HG02852 (cell line): ENCODE results near the gene NXPH2.
A peak's percentile ranks its signal among the peaks of the same experiment; 100 is the strongest.

ENCODE experiments used
- ATAC-seq: cut with Tn5 transposase; IDR thresholded peaks from one replicate; pipeline ENCODE4 v1.9.1; 2021; ENCODE audit warnings: mild to moderate bottlenecking, moderate library complexity; ENCODE audit not compliant: unreplicated experiment

NXPH2 gene

DNA sequence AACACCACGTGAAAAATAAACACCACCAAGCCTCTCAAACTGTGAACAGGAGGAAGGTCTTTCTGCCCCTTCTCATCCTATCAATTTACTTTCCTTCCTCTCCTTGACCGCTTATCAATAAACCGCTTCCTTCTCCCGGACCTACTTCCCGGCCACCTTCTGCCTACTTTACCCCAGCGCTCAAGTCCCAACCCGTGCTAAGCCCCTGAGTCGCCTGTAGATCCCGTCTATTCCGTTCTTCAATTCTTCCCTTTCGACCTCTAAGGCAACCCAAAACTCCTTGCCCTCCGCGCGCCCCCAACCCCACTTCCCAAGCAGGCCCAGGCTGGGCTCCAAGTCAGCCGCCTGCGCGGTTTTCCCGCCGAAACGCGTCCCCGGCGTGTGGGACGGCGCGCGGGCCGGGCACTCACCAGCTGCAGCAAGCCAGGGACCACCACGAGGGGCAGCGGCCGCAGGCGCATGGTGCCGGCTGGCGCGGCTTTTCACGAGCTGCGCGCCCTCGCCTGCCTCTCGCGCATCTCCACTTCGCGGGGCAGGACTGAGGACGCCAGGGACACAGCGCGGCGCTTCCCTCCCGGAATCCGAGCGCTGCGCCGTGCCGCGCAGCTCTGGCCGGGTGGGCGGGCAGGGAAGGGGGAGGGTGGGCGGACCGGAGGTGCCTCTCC, at the start of gene NXPH2:
Gene NXPH2, minus strand, starts transcription at position 610 of the 665 bp plus-strand sequence. Its CDS starts 149 bp downstream, at position 461.
- ATAC-seq = no peak

DNA sequence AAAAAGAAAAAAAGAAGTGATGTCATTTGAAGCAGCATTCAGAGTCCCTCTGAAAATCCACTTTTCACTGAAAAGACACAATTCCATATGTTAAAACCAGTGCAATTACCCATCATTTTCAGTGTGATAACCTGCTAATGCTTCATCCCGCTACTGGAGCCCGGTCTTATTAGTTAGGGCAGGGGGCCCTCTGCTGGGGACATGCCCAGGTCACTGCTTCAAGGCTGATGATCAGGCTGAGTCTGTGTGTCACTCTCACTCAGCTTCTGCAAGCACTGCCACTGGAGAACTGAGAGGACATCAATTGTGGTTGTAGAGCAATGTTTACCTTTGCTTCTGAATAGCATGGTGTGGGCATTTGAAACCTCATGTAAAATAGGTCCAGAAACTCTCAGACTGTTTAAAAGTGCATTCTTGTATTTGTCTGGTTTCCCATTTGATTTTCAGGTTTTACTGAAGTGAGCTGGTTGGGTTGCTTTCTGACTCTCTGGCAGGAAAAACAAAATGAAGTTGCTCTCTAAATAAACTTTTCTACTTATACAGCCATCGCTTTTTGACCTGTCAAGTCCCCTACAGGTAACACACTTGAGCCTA, 49.2 kb upstream of the NXPH2 start:
- ATAC-seq = peak; percentile 68

DNA sequence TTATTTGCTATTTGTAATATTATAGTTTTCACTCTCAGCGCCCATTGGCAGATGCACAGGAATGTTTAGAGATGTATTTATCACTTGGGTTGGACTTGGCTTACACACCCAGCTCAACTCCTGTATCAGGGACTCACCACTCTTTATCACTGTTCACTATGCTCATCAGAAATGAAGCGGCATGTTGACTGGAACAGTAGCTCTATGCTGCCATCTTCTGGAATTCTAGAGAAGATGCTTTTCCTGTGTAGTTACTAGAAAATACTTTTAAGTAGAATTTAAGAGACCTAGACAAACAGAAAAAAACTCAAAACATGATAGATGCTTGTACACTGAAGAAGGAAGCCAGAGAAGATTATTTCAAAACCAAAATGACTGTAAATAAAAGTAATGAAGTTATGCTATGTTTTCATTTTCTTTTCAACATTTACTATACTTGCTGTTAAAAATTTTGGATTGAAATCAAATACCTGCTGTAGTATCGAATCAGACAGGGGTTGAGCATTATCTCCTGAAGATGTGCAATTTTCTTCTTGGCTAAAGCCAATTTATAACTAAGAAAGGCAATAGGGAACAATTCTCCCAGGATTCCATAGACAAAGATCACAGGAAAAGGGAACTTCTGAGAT, 47.4 kb upstream of the NXPH2 start:
- ATAC-seq = peak; percentile 67

DNA sequence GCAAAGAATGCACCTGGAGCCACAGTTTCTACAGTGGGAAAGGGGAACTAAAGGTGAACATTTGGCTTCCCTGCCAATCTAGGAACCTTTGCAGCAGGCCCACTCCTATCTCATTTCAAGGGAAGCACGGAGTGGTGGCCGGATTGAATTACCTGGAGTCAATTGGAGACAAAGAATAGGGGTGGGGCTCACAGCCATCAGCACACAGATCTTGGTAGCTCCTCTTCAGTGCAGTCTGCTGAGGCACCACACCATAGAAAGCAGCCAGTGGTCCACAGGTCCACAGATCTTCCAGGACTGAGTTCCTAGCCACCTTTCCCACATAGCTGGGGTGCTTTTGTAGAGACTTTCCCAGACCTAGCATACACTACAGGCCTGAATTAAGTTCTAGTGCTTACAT, 43.5 kb upstream of the NXPH2 start:
- ATAC-seq = no peak

DNA sequence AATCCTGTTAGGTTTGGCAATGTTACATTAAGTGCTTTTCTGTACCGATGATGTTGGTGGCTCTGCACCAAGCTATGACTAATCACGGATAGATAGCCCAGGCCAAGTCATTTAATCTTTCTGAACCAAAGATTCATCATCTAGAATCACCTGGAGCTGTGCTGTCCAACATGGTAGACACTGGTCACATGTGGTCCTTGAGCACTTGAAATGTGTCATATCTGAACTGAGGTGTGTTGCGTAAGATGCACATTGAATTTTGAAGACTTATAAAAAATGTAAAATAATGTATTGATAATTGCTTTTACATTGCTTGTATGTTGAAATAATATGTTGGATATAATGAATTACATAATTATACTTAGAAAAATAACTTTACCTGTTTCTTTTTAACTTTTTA, 39.8 kb upstream of the NXPH2 start:
- no peak for ATAC-seq

DNA sequence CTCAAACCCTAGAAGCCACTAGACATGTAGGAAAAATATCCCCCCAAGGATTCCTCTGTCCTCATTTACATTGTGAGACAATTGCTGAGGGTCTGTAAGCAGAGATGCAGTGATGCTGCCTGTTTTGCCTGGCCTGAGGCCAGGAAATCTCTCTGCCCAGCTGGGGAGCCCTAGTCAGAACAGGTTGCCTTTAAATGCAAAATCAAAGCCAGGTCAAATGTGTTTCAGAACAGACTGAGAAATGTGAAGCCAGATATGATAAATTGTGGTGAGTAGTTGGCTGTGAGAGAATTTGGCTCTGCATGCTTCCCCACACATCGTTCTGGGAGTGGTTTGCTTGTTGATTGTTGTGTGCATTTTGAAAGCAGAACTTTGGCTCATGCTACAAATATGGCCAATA, 38.4 kb upstream of the NXPH2 start:
- ATAC-seq = no peak

DNA sequence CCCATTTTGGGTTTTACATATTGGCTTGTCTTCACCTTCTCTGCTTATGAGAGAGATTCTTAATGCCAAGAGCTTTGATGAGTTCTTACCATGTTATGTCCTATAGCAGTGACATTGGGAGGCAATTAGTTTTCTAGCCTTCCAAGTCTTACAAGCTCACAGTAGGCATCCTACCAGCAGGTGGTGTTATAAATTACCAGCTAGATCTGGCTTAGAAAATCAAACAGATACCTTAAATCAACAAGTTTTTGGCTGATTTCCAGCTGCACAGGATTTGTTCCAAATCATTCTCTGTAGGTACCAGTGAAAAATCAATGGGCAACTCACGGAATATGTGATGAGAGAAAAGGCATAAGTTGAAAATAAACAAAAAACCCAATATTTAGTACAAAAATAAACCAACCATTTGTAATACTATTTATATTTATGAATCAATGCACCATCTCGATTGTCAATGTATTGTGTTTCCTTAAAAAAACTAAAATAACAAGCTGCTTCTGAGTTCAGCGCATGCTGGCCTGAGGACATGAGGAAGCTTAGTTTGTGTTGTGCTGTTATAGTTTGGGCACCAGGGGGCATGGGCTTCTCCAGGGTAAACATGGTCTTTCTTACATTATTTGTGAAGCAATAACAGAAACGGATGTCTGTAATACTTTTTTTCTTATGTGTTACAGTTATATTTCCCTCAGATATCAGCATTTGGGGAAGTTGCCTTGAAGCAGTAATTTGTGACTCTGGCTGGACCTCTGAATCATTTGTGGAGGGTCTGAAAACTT, 34.1 kb upstream of the NXPH2 start:
- ATAC-seq = no peak

DNA sequence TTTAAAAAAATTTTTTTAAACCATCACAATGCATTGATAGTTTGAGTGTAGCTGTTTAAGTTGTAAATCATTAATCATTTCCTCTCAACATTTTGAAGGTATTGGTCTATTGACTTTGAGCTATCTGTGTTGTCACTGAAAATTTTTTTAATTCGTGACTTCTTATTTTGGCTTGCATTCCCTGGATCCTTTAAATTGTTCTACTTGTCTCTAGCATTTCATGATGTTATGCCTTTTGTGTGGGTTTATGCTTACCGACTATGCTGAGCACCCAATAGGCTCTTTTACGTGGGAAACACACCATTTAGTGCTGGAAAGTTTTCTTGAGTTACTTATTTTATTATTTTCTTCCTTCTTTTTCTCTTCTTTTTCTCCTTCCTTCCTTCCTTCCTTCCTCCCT, 31.2 kb upstream of the NXPH2 start:
- ATAC-seq = no peak

DNA sequence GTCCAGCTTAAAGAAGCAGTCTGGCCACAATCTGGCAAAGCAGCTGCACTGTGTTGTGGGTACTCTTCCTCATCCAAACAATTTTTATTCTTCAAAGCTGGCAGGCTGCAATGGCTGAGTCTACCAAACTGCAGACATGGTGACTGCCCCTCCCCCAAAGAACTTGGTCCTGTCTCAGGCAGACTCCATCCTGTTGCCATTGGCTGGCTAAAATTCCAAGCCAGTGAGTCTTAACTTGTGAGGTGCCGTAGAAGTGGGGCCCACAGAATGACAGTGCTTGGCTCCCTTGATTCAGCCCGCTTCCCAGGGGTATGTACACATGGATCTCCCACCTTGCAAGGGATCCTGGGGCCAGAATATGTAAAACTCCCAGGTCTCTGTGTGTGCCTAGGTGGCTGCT, 14.5 kb upstream of the NXPH2 start:
- ATAC-seq = no peak

DNA sequence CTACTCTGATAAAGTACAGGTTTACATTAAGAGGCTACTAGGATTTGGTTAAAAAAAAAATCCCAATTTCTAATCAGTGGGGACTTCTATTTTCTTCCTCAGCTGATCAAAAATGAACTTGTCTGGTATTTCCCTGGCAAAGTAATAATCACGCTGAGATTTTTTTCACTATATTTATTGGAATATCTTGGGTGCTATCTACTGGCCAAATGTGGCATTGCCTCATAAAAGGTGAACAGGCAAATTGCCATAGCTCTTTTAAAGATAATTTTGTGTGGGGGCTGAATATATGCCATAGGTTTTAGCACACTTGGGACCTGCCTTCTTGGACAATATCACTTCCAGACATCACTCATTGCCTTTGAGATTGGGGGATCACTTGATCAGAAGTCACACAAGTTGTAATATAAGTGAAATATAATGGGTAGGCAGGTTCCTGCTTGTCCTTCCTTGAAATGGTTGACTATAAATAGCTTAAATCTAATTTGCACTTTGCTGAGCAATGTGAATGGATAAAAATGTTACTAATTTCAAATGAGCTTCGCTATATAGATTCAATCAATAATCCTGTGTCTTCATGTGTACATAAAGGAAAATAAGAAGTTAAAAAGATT, 7.0 kb upstream of the NXPH2 start:
- ATAC-seq = peak; percentile 61

DNA sequence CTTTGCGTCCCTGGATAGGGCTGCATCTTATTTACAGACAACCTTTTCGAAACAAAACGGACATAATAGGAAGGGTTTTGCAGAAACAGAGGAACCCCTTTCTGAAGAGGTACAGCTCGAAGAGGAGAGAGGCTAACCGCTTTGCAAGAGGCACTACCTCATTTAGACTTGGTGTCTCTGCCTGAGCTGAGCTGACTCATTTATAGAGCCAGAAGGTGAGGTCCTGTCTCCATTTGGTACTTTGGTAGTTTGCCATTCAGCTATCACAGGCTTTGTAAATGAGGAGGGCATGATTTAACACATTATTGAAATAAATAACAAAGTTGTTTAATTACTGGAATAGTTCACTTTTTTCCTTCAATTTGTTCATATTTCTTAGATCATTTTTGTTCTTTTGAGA, 2.2 kb upstream of the NXPH2 start:
- ATAC-seq = peak; percentile 57

DNA sequence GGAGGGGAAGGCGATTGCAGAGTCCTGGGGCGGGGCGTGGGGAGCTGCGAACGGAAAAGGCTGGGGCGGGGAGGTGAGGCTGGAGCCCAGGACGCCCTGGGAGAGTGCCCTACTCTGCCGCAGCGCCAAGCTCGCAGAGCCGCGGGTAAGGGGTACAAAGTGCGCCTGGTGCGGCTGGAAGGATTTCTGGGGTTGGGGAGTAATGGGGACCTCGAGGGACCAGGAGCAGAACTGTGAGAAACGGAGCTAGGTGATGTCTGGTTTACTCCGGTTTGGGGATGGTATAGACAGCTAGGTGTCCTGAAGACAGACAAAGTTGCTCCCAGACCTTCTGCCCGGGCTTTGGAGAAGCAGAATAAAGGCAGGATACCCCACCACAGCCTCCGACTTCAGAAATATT, 718 bp upstream of the NXPH2 start:
- no peak for ATAC-seq

DNA sequence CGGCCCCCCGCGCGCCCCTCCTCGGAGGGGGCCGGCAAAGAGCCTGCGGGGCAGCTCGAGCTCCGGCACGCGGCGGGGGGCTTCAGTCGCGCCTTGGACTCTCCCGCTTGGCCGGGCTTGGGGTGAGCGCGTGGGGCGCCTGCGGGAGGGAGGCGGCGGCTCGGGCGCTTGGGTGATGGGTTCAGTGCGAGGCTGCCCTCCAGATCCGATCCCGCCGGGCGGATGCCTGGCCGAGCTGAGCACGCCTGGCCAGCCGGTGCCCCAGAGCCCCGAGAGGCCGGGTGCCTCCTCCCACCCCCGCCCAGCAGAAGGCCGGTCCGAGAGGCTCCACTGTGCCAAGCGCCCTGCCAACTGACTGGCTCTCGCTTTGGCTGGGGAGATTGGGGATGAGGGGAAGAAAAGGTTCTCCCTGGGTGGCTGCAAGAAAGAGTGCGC, 273 bp upstream of the NXPH2 start:
- no peak for ATAC-seq

DNA sequence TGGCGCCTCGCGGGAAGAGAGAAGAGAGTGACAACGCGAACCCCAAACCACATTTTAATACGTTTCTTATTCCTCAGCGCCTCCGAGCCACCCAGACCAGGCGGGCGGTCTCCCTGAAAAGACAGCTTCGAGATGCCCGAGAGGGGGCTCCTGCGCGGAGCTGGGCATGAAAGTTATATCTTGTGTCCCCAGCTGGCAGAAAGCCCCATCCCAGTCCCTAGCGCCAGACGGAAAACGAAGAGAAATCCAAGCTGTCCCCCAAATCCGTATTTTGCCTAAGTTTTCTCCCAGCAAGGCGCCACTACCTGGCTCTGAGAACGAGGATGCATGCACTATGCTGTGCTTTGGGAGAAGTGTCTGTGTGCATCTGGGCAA, 797 bp downstream of the NXPH2 start:
- ATAC-seq = no peak

DNA sequence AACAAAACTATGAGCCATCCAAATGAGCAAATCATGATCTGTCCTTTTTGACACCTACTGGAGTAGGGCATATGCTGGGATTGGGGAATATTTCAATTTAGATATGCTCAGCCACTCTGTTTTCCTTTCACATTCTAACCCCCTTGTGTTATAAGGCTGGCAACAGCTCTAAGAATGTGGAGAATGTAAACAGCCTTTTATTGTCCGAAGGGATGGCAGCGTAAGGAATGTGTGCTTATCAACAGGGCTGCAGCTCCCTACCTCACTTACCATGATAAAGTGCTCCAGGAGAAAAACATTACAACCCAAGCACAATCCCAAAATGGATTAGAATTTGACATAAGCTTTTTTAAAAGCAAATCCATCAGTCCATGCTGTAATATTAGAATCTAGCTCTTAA, 2.2 kb downstream of the NXPH2 start:
- no peak for ATAC-seq

DNA sequence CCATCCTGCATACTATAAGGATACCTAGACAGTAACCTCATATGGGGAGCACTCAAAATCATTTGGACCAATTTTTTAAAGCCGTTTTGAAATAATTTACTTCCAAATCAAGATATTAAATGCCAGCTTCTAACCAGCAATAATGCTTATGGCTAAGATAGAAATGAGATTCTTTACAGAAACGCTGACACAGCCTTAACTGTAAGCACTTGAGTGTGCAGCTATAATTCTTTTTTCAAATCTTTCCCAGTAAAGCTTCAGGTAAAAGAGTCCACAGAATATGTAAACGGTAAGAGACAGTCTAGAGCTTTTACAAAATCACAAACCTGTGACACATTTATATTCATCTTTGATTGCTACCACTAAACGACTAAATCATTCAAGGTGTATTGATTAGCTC, 4.5 kb downstream of the NXPH2 start:
- no peak for ATAC-seq

DNA sequence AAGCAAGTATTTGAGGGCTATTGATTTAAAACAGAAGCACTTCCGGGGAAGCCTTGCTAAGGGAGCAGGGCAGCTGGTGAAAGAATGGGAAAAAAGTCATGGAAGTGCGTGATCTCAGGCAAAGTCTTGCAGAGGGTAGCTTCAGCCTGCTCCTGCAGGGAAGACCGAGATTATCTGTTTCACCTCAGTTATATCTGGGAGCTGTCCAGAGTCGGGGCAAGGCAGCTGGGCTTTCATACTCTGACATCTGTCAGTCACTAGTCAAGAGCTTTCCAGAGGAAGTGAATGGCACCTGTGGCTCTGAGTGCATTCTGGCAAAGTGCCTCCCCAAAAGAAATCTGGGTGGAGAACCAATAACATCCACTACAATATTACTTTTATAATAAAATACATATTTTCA, 8.7 kb downstream of the NXPH2 start:
- ATAC-seq = no peak

DNA sequence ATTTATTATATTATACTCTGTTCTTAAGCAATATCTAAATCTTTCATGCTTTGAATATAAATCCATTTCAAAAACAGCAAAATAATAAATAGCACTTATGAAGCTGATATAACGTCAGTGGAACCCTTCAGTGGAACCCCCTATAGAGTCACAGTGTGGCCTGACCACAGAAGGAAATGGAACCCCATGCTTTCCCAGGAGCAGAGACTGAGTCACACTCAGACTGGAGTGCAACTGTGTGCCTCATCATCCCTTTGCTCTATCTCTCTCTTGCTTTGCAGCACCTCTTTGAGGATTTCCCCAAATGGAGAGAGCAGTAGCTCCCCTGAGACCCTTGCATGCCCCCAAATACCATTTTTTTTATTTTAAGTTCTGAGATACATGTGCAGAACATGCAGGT, 13.1 kb downstream of the NXPH2 start:
- no peak for ATAC-seq

DNA sequence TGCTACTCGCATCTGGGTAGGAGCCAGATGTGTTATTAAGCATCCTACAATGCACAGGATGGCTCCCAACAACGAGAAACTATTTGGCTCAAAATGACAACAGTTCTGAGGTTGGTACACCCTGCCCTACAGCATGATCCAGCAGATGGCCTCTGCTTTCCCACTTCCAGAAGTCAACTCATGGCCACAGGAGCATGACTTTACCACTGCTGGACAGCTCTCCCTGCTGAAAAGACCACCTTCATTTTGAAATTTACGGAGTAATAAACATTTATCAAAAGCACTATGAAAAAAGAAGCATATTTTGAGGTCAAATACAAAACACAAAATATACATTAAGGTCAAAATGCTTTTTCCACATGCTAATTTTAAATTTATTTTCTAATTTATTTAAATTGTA, 13.7 kb downstream of the NXPH2 start:
- no peak for ATAC-seq

DNA sequence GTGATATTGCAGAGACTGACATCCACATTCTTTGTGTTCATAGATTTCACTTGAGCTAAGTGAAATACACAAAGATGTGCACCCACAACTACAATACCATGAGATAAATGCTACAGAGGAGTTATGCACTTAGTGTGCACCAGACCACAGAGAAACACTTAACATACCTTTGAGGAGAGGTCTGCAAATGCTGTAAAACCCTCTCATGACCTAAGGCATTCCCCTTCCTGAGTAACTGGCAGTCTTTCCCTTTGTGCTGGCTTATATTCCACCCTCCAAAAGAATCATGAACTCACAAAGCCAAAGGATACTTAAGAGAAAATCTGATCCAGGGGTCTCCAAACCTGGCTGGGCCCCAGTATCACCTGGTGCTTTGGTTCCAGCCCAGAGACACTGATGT, 16.2 kb downstream of the NXPH2 start:
- ATAC-seq = no peak

DNA sequence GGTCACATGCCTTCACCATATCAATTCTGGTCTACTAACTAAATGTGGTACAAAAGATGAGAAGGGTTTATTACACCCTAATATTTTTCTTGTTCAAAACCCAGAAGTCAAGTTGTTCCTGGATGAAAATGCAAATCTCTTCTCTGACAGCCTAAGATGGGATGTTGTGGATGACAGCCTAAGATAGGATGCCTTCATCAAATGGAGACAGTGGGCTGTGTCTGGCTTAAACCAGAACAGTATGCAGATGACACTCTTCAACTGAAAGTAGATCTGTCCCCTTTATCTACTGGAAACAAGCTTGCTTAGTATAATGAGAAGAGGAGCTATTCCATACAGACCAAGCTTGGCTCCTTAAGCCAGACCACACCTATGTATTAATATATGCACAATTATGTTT, 17.7 kb downstream of the NXPH2 start:
- ATAC-seq = no peak
